Cardiac fibroblast (primary cell): ENCODE measurements around the gene TCHHL1.

Experiments used
- DNase-seq, 2 donors: peaks; one replicate each; pipeline versions ENCODE4 v3.0.0 to v3.0.0-alpha.2; 2010; ENCODE audit warnings: low read depth in 2 of 2
- H3K4me3 ChIP-seq, 2 donors: replicated peaks in 1 of 2; 1 replicate in 1 of 2; 2 replicates in 1 of 2; pipeline ENCODE4 v1.5.1; 2011; ENCODE audit warnings: low read depth in 2 of 2, low read length in 2 of 2, mild to moderate bottlenecking in 2 of 2, moderate library complexity in 1 of 2
- TF ChIP-seq, protein P1 (sequence below): IDR thresholded peaks from one replicate; pipeline ENCODE4 v1.5.1; 2011; ENCODE audit warnings: low read depth, mild to moderate bottlenecking, low read length, inconsistent platforms

Gene TCHHL1

GRCh38 chr1:152049291-152050083 lies 39.4 kb downstream of the TCHHL1 start:
- H3K4me3 ChIP-seq = no peak overlapping the region
- peak; percentile 78 to 90 for DNase-seq
- TF ChIP-seq, protein P1, sequence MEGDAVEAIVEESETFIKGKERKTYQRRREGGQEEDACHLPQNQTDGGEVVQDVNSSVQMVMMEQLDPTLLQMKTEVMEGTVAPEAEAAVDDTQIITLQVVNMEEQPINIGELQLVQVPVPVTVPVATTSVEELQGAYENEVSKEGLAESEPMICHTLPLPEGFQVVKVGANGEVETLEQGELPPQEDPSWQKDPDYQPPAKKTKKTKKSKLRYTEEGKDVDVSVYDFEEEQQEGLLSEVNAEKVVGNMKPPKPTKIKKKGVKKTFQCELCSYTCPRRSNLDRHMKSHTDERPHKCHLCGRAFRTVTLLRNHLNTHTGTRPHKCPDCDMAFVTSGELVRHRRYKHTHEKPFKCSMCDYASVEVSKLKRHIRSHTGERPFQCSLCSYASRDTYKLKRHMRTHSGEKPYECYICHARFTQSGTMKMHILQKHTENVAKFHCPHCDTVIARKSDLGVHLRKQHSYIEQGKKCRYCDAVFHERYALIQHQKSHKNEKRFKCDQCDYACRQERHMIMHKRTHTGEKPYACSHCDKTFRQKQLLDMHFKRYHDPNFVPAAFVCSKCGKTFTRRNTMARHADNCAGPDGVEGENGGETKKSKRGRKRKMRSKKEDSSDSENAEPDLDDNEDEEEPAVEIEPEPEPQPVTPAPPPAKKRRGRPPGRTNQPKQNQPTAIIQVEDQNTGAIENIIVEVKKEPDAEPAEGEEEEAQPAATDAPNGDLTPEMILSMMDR = no peak

DNA sequence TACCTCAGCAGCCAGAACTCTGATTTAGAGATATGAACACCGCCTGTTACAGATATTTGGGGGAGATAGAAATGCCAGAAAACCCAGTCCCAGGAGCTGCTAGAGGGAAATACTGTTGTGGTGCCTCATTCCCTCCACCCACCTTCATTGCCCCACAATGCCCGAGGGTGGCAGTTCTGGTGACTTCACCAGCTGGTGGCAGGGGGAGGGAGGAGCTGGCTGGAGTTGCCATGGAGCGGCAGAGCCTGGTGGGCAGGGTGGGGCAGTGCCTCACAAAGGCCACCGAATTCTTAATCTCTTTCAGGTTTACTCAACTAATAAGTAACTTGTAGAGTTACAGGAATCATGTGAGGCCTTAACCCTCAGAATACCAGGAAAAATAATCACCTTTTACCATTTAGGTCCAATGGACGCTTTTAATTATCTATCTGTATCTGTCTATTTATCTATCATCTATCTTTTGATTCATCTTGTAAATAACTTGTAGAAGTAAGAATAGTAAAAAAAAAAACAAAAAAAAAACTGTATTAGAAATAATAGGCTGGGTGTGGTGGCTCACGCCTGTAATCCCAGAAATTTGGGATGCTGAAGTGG lies 40.4 kb downstream of the TCHHL1 start:
- TF ChIP-seq, protein P1 = no peak
- peak overlapping the region in 1 of 2 donors; percentile 8 for H3K4me3 ChIP-seq
- no peak for DNase-seq

GRCh38 chr1:152047730-152048415 lies 41.0 kb downstream of the TCHHL1 start:
- TF ChIP-seq, protein P1 = peak; percentile 61
- DNase-seq = peak; percentile 99
- peak overlapping the region; percentile 11 to 33 for H3K4me3 ChIP-seq

GRCh38 chr1:152047413-152047729 lies 41.5 kb downstream of the TCHHL1 start:
- DNase-seq = no peak
- TF ChIP-seq, protein P1 = no peak
- H3K4me3 ChIP-seq = peak overlapping the region; percentile 11 to 33

DNA sequence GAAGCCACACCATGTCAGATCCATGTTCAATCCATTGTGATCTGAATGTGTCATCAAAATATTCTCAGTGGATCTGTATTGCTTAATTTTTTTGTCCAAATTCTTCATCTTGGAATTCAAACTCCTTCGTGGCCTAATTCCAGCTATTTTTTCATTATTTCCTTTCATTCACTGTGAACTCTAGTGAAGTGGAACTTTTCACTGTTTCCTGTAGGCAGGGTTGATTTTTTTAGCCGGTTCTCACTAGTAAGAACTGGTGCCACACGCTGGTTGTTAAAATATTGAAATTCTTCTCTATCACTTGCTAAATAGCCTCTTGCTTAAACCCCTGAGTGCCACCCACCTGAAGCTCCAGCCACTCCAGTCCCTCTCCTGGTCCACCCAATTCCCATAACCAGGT lies 44.5 kb downstream of the TCHHL1 start:
- DNase-seq = peak; percentile 44 to 69
- TF ChIP-seq, protein P1 = no peak
- H3K4me3 ChIP-seq = no peak overlapping the region

DNA sequence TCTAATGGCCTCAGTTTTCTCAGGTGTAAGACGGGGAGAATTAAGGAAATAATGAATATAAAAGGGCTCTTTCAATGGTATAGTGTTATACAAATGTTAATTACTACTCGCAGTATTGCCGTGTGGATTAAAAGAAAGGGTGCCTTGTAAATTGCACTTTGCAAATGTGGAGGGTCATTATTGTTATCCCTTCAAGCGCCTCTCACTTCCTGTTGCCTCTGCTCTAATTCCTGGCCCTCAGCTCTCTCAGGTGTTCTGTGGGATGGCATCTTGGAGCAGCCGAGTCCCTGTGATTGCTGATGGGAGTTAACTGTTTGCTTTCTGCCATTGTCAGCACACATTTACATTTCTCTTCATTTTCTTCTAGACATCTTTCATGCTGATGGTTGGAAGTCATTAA lies 45.0 kb downstream of the TCHHL1 start:
- DNase-seq = no peak
- TF ChIP-seq, protein P1 = no peak
- no peak overlapping the region for H3K4me3 ChIP-seq
